Measurements from ENCODE around the gene DCBLD1. TPM values are rescaled to one million over a fixed set of nuclear protein-coding genes. Genes with fewer than 3 reads are reported as not detected.

DCBLD1 gene
- total RNA-seq, 1 donor = 27.4 TPM

DNA sequence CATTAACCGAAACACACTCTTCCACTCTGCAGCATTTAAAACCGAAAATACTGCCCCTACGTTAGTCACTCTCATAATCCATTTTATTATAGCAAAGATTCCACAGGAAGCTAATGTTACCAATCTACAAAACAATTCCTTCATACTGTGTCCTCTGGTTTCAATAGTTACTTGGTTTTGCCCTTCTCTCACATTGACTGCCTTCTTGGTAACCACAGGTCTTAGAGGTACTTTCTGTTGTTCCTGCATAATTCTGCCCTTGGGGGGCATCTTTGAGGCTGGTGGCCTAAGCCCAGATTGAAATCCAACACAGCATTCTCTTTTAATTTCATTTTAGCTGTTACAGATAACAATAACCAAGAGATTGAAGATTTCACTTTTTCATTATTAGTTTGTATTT, 9.8 kb upstream of the DCBLD1 start:
- TF ChIP-seq, protein P1, sequence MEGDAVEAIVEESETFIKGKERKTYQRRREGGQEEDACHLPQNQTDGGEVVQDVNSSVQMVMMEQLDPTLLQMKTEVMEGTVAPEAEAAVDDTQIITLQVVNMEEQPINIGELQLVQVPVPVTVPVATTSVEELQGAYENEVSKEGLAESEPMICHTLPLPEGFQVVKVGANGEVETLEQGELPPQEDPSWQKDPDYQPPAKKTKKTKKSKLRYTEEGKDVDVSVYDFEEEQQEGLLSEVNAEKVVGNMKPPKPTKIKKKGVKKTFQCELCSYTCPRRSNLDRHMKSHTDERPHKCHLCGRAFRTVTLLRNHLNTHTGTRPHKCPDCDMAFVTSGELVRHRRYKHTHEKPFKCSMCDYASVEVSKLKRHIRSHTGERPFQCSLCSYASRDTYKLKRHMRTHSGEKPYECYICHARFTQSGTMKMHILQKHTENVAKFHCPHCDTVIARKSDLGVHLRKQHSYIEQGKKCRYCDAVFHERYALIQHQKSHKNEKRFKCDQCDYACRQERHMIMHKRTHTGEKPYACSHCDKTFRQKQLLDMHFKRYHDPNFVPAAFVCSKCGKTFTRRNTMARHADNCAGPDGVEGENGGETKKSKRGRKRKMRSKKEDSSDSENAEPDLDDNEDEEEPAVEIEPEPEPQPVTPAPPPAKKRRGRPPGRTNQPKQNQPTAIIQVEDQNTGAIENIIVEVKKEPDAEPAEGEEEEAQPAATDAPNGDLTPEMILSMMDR (IDR thresholded peaks at IDR 0.05; ENCODE audit: insufficient read depth, low read length) = no peak
- no peak overlapping the region for H3K4me3 ChIP-seq (ENCODE audit: low read depth, low read length)
- no peak for DNase-seq (ENCODE audit: low read depth)

DNA sequence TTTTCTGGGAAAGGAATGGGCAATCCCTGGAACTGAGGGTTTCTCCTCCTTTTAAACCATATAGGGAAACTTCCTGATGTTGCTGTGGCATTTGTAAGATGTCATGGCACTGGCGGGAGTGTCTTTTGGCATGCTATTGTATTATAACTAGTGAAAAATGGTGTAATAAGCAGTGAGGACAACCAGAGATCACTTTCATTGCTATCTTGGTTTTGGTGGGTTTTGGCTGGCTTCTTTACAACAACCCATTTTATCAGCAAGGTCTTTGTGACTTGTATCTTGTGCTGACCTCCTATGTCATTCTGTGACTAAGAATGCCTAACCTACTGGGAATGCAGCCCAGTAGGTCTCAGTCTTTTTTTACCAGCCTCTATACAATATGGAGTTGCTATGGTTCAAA, 9.1 kb upstream of the DCBLD1 start:
- no peak overlapping the region for H3K4me3 ChIP-seq (ENCODE audit: low read depth, low read length)
- TF ChIP-seq, protein P1 (IDR thresholded peaks at IDR 0.05; ENCODE audit: insufficient read depth, low read length) = no peak
- DNase-seq (ENCODE audit: low read depth) = peak; percentile 55

DNA sequence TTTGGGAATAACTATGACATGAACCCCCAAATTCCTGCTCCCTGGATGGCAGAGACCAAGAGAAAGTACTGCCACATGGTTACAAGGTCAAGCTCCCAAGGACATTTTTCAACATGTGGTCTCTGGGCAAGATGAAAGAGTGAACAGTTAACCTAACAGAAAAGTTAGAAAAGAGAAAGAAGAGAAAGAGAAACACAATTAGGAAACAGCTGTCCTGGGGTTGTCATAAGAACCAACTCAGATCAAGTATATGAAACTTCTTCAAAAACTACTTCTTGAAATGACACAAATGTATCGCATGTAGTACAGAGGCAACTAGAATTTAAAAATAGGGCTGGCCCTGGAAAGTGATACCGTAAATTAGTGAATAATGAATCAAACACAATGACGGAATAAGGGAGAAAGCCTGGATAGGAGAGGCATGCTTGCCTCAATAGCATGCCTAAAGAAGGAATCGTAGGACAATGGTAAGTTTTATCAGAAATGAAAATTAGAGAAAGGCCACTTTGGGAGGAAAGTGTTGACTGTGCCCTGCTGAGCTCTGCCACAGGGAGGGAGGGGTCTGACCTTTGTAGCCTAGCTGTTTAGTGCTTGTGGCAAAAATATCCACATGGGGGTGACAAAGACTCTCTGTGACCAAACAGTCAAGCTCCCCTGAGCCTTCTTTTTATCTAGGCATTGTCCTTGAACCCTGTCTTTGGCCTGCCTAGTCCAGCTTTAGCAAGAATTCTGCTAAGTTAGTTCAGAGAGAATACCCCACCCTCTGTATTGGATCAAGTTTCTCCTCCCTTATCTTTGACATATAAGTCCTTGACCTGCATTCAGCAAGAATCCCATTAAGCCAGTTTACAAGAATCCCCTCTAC, 4.3 kb upstream of the DCBLD1 start:
- DNase-seq (ENCODE audit: low read depth) = no peak
- no peak overlapping the region for H3K4me3 ChIP-seq (ENCODE audit: low read depth, low read length)
- TF ChIP-seq, protein P1 (IDR thresholded peaks at IDR 0.05; ENCODE audit: insufficient read depth, low read length) = peak; percentile 10

DNA sequence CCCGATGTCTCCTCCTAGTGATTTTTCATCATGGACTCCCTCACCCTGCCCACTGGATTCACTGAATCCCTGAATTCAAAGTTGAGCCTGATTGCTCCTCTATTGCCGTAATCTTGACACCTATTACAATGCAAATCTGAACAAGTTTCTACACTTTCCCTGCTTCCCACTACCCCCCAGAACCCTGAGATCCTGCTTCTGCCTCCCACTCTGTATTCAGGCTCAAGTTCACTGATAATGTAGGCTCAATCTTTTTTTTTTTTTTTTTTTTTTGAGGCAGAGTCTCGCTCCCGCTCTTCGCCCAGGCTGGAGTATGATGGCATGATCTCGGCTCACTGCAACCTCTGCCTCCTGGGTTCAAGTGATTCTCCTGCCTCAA, 3.6 kb upstream of the DCBLD1 start:
- no peak overlapping the region for H3K4me3 ChIP-seq (ENCODE audit: low read depth, low read length)
- DNase-seq (ENCODE audit: low read depth) = no peak
- TF ChIP-seq, protein P1 (IDR thresholded peaks at IDR 0.05; ENCODE audit: insufficient read depth, low read length) = no peak

DNA sequence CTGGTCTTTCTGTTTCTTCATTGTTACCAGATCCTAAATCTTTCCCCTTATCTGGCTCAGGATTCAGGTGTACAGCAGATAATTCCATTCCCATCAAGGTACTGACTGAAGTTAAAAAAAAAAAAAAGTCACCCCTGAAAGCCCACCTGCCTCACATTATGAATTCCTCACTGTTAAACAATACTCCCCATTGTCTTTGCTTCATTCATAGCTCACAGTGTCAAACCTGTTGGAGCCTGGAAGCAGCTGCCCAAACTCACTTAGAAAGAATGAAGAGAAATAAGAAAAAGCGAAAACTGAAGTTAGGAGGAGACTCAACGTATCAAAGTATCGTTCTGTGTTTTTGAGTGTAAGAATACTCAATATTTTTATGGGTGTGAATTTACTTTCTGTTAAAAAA, 1.8 kb upstream of the DCBLD1 start:
- no peak for DNase-seq (ENCODE audit: low read depth)
- TF ChIP-seq, protein P1 (IDR thresholded peaks at IDR 0.05; ENCODE audit: insufficient read depth, low read length) = no peak
- H3K4me3 ChIP-seq (ENCODE audit: low read depth, low read length) = no peak overlapping the region

DNA sequence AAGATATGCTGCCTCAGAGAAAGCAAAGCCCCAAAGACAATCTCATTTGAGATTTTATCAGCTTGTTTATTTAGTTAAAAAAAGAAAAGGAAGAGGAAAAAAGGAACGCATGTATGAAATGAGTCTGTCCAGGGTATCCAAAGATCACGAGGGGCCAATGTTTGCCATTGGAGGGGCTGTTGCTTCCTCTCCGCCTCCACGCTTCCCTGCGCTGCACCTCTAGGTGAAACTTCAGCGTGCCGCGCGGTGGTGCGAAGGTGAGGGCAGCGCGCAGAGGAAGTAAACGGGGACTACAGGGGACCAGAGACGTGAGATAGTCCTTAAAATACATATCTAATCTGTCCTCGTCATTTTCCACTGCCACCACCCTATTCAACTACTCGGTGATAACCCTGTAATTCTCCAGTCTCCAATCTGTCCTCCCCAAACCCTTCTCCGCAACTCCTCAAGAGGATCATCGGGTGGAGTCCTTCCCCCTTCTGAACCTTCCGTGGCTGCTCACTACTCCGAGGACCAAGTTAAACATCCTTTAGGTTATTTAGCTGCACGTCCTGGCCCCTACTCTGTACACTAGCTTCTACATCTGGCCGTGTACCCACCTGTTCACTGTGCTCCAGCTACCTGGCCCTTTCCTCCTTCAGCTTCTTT, 1.1 kb upstream of the DCBLD1 start:
- TF ChIP-seq, protein P1 (IDR thresholded peaks at IDR 0.05; ENCODE audit: insufficient read depth, low read length) = no peak
- H3K4me3 ChIP-seq (ENCODE audit: low read depth, low read length) = no peak overlapping the region
- no peak for DNase-seq (ENCODE audit: low read depth)
